Muscle layer of colon (tissue), 2 donors: Measurements from ENCODE around the gene LPIN1.

ENCODE experiments used
- H3K27ac ChIP-seq: one replicate; pipeline ENCODE4 v1.7.0; 2013; ENCODE audit warnings: low read depth, mild to moderate bottlenecking, low read length, moderate library complexity
- H3K27me3 ChIP-seq, 2 donors: one replicate each; pipeline ENCODE4 v1.7.0; 2013; ENCODE audit warnings: low read length in 2 of 2, mild to moderate bottlenecking in 2 of 2; ENCODE audit not compliant: insufficient read depth in 2 of 2, control insufficient read depth in 1 of 2
- H3K36me3 ChIP-seq: one replicate; pipeline ENCODE4 v1.7.0; 2013; ENCODE audit warnings: mild to moderate bottlenecking, low read length; ENCODE audit not compliant: insufficient read depth
- H3K4me1 ChIP-seq: one replicate; pipeline ENCODE4 v1.7.0; 2013; ENCODE audit warnings: mild to moderate bottlenecking, low read length; ENCODE audit not compliant: insufficient read depth
- H3K4me3 ChIP-seq, 2 donors: one replicate each; pipeline ENCODE4 v1.7.0; 2013; ENCODE audit warnings: low read length in 2 of 2, low read depth in 1 of 2, mild to moderate bottlenecking in 1 of 2, moderate library complexity in 1 of 2
- H3K9ac ChIP-seq: one replicate; pipeline ENCODE4 v1.7.0; 2013; ENCODE audit warnings: low read length
- H3K9me3 ChIP-seq: one replicate; pipeline ENCODE4 v1.7.0; 2013; ENCODE audit warnings: mild to moderate bottlenecking, low read length
- donor health status: abdominal sarcoma.
- donor health status: Adenocarcinoma of cecum.

Gene LPIN1

GRCh38 chr2:11781602-11782001, 35.2 kb downstream of the LPIN1 start:
- H3K9ac ChIP-seq = no peak overlapping the region
- peaks cover 17% of the 10 kb centered on the region for H3K4me1 ChIP-seq
- no peaks in the 10 kb centered on the region for H3K27me3 ChIP-seq
- no peak overlapping the region for H3K4me3 ChIP-seq
- H3K9me3 ChIP-seq = no peaks in the 10 kb centered on the region
- H3K27ac ChIP-seq = no peak overlapping the region
- H3K36me3 ChIP-seq = peaks cover 38% of the 10 kb centered on the region

- Histone ChIP-seq H3K27me3 (no peaks in the 10 kb centered on the region), H3K4me3 (peak overlapping the region in 1 of 2 donors; percentile 11), H3K9me3 (no peaks in the 10 kb centered on the region), H3K27ac (no peak overlapping the region), H3K4me1 (peaks cover 6% of the 10 kb centered on the region), H3K36me3 (peaks cover 60% of the 10 kb centered on the region), H3K9ac (no peak overlapping the region)
These were observed 37.8 kb downstream of the LPIN1 start for GRCh38 chr2:11784280-11784679.

- H3K9ac ChIP-seq = no peak overlapping the region
- no peak overlapping the region for H3K27ac ChIP-seq
- peaks cover 59% of the 10 kb centered on the region for H3K36me3 ChIP-seq
- no peaks in the 10 kb centered on the region for H3K9me3 ChIP-seq
- no peaks in the 10 kb centered on the region for H3K27me3 ChIP-seq
- peaks cover 4% of the 10 kb centered on the region for H3K4me1 ChIP-seq
- peak overlapping the region in 1 of 2 donors; percentile 11 for H3K4me3 ChIP-seq
These were observed 38.5 kb downstream of the LPIN1 start for GRCh38 chr2:11784747-11785610.

- Histone ChIP-seq H3K27me3 (no peaks in the 10 kb centered on the region), H3K9ac (no peak overlapping the region), H3K27ac (no peak overlapping the region), H3K9me3 (no peaks in the 10 kb centered on the region), H3K36me3 (peaks cover 58% of the 10 kb centered on the region), H3K4me1 (peaks cover 4% of the 10 kb centered on the region), H3K4me3 (no peak overlapping the region)
These were observed 39.1 kb downstream of the LPIN1 start for GRCh38 chr2:11785611-11785940.

DNA sequence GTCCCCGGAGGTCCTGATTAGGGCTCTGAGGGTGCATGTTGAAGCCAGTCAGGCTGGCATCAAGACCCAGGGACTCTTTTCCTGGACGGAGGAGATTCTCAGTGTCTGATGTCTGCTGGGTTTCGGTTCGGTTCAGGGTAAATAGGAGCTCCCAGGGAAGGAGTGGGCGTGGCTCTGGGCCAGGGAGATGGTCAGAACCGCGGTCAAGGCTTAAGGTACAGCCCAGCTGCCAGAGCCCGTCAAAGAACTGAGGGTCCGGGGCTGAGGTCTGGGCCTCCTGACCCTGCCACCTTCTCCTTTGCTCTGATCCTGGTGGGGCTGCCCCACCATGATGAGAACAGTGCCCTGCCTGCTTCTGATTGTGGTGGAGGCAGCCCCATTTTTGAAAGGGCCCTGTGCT, 39.8 kb downstream of the LPIN1 start:
- Histone ChIP-seq H3K4me3 (no peak overlapping the region), H3K36me3 (peaks cover 55% of the 10 kb centered on the region), H3K27me3 (no peaks in the 10 kb centered on the region), H3K9ac (no peak overlapping the region), H3K9me3 (no peaks in the 10 kb centered on the region), H3K27ac (no peak overlapping the region), H3K4me1 (peaks cover 4% of the 10 kb centered on the region)

DNA sequence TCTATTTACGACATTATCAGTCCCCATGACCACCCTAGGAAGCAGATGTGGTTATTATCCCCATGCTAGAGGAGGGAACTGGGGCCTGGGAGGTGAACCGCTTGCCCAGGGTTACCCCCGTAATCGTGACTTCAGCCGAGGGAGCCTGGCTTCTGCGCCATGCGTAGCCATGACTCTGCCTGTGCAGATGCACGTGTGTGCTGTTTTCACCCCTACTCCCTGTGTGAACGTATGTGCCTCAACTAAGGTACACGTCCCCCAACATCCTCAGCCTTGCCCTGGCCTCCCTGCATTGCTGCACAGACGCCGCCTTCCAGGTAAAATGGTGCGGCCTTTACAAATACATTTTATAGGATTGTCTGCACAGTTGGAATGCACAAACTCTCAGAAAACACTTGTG, 40.2 kb downstream of the LPIN1 start:
- Histone ChIP-seq H3K27me3 (no peaks in the 10 kb centered on the region), H3K4me1 (peaks cover 4% of the 10 kb centered on the region), H3K9me3 (no peaks in the 10 kb centered on the region), H3K4me3 (no peak overlapping the region), H3K36me3 (peaks cover 52% of the 10 kb centered on the region), H3K9ac (no peak overlapping the region), H3K27ac (no peak overlapping the region)

GRCh38 chr2:11787991-11788390, 41.6 kb downstream of the LPIN1 start:
- no peak overlapping the region for H3K4me3 ChIP-seq
- H3K27ac ChIP-seq = no peak overlapping the region
- no peak overlapping the region for H3K9ac ChIP-seq
- H3K36me3 ChIP-seq = peaks cover 53% of the 10 kb centered on the region
- no peaks in the 10 kb centered on the region for H3K27me3 ChIP-seq
- H3K9me3 ChIP-seq = no peaks in the 10 kb centered on the region
- H3K4me1 ChIP-seq = peaks cover 4% of the 10 kb centered on the region

DNA sequence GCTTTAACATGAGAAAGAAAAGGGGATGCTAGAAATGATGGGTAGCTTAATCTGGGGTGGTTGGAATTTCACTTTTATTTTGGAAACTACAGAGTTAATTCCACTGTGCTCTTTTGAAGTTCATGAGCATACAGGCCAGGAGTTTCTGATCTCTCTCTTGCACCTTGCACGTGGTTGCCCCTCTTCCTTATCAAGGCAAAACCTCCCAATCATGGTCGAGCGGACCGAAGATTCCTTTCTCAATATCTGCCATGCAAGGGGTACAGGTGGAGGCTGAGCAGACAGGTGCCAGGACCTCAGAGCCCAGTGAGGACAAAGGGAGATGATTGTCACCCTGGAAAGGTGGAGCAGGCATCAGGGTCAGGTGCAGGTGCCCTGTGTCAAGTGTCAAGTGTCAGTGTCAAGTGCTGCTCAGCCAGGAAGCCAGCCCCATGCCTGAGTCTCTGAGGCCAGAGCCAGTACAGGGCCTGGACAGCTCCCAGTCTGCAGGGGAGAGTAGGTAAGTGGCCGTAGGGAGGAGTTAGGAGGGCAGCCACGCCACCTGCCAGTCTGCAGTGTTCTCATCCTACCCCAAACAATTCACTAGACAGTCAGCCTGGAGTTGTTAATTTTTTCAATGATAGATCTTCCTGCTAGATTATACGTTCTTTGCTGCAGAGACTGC, 42.2 kb downstream of the LPIN1 start:
- Histone ChIP-seq H3K4me1 (peaks cover 4% of the 10 kb centered on the region), H3K36me3 (peaks cover 59% of the 10 kb centered on the region), H3K27ac (no peak overlapping the region), H3K27me3 (no peaks in the 10 kb centered on the region), H3K9me3 (no peaks in the 10 kb centered on the region), H3K4me3 (no peak overlapping the region), H3K9ac (no peak overlapping the region)

GRCh38 chr2:11789243-11789642, 42.8 kb downstream of the LPIN1 start:
- peaks cover 4% of the 10 kb centered on the region for H3K4me1 ChIP-seq
- H3K27me3 ChIP-seq = no peaks in the 10 kb centered on the region
- H3K9ac ChIP-seq = no peak overlapping the region
- no peak overlapping the region for H3K27ac ChIP-seq
- no peaks in the 10 kb centered on the region for H3K9me3 ChIP-seq
- no peak overlapping the region for H3K4me3 ChIP-seq
- peaks cover 60% of the 10 kb centered on the region for H3K36me3 ChIP-seq

GRCh38 chr2:11790228-11790627, 43.8 kb downstream of the LPIN1 start:
- no peaks in the 10 kb centered on the region for H3K9me3 ChIP-seq

DNA sequence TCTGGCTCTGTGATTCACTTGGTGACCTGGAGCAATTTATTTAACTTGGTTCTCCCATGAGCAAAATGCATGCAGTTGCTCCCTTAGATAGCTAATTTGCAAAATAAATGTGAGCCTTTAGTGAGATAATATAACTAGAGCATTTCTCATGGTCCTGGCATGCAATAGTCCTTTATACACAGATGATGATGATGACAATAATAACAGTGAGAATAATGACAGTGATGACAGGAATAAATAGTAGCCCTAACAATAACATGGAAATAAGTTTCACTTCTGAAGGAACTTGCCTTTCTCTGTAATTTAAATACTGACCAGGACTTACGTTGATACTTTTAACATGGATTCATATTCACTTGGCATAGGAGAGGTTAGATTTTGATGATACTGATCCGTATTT, 49.2 kb downstream of the LPIN1 start:
- no peaks in the 10 kb centered on the region for H3K9me3 ChIP-seq
- H3K27ac ChIP-seq = no peak overlapping the region
- H3K36me3 ChIP-seq = peaks cover 75% of the 10 kb centered on the region
- no peak overlapping the region for H3K4me3 ChIP-seq
- H3K27me3 ChIP-seq = no peaks in the 10 kb centered on the region
- H3K9ac ChIP-seq = no peak overlapping the region
- H3K4me1 ChIP-seq = no peaks in the 10 kb centered on the region

More at GRCh38 chr2:11790228-11790627, 43.8 kb downstream of the LPIN1 start:
- no peak overlapping the region for H3K9ac ChIP-seq
- H3K36me3 ChIP-seq = peaks cover 68% of the 10 kb centered on the region
- no peak overlapping the region for H3K27ac ChIP-seq
- H3K4me1 ChIP-seq = no peaks in the 10 kb centered on the region
- H3K4me3 ChIP-seq = no peak overlapping the region
- H3K27me3 ChIP-seq = no peaks in the 10 kb centered on the region
